Cardiac fibroblast (primary cell): ENCODE results near the gene SLC6A6.
A peak's percentile ranks its signal among the peaks of the same experiment; 100 is the strongest.

ENCODE experiments used
- DNase-seq, 2 donors: peaks; one replicate each; pipeline versions ENCODE4 v3.0.0 to v3.0.0-alpha.2; 2010; ENCODE audit warnings: low read depth in 2 of 2
- H3K4me3 ChIP-seq, 2 donors: replicated peaks in 1 of 2; 1 replicate in 1 of 2; 2 replicates in 1 of 2; pipeline ENCODE4 v1.5.1; 2011; ENCODE audit warnings: low read depth in 2 of 2, low read length in 2 of 2, mild to moderate bottlenecking in 2 of 2, moderate library complexity in 1 of 2
- TF ChIP-seq, protein P1 (sequence below): IDR thresholded peaks from one replicate; pipeline ENCODE4 v1.5.1; 2011; ENCODE audit warnings: low read depth, mild to moderate bottlenecking, low read length, inconsistent platforms

Gene SLC6A6

DNA sequence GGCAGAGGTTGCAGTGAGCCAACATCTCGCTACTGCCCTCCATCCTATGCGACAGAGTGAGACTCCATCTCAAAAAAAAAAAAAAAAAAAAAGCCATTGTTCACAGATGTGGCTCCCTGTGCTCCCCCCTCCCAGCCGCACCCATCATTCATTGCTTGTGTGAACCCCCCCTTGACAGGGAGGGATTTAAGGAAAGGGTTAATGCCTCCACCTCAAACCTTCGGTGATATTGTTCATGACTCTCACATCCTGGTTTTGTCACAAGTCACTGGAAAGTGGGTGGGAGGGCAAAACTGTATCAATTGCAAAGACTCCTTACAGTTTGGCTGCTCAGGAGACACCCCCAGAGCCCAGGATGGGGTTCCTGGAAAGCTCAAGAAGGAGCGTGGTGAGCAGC is 7.7 kb downstream of the SLC6A6 start:
- no peak overlapping the region for H3K4me3 ChIP-seq
- TF ChIP-seq, protein P1, sequence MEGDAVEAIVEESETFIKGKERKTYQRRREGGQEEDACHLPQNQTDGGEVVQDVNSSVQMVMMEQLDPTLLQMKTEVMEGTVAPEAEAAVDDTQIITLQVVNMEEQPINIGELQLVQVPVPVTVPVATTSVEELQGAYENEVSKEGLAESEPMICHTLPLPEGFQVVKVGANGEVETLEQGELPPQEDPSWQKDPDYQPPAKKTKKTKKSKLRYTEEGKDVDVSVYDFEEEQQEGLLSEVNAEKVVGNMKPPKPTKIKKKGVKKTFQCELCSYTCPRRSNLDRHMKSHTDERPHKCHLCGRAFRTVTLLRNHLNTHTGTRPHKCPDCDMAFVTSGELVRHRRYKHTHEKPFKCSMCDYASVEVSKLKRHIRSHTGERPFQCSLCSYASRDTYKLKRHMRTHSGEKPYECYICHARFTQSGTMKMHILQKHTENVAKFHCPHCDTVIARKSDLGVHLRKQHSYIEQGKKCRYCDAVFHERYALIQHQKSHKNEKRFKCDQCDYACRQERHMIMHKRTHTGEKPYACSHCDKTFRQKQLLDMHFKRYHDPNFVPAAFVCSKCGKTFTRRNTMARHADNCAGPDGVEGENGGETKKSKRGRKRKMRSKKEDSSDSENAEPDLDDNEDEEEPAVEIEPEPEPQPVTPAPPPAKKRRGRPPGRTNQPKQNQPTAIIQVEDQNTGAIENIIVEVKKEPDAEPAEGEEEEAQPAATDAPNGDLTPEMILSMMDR, result no peak
- DNase-seq, result no peak

DNA sequence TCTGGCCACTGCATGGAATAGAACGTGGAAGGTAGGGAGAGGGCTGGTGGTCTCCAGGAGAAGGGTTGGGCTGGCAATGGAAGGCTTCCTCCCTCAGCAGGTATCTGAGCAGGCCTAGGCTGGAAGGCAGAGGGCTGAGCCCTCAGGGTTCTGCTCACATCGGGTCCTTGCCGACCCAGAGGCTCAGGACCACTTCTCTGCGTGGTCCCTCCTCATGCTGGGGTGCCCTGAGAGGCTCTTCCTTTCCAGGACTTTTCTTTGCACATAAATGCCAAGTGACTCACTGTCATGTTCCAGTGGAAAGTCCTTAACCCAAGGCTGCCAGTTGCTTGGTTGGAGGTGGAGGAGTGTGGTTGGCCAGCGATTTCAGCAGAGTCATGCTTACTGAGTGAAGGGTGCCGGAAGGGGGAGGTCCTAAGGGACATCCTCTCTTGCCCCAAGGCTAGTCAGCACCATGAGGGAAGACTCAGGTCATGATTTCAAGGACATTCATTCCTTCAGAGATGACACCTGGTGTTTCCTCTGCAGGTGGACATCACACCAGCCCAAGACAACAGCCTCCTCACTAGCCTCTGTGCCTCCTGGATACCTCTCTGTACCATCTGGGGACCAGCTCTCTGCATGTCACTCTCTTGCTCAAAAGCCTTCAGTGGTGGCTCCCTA is 8.2 kb downstream of the SLC6A6 start:
- peak; percentile 85 to 92 for DNase-seq
- no peak overlapping the region for H3K4me3 ChIP-seq

DNA sequence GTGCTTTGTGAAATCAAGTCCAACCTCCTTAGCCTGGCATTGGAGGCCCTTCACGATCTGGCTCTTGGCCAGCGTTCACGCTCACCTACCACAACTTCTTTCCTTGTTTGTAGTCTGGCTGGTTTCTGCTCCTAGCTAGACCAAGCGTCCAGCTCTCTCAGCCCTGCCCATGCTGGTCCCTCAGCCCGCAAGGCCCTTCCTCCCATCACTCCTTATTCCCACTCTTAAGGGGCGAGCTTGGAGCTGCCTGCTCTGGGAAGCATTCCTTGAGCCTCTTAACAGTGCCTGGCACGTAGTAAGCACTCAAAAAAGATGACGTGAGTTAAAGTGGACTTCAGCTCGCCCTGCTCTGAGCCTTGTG is 8.7 kb downstream of the SLC6A6 start:
- TF ChIP-seq, protein P1, result no peak
- no peak overlapping the region for H3K4me3 ChIP-seq
- DNase-seq, result no peak

More for the DNA sequence above, 8.2 kb downstream of the SLC6A6 start:
- TF ChIP-seq, protein P1, result no peak

DNA sequence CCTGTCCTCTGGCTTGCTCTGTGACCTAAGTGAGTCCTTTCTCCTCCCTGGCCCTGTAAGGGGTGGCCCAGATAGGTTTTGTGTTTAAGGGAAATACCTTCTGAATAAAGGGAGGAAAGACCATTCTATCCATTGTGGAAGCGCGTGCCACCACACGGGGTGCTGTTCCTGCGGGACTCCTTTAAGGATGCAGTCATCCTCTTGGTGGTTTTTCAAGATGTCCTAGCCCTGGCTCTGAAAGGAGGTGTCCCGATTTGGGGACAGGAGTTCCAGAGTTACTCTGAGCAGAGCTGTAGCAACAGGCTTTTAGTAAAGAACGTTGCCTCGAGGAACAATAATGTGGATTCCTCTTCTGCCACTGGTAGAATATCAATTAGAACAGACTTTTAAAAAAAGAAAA is 9.6 kb downstream of the SLC6A6 start:
- no peak overlapping the region for H3K4me3 ChIP-seq
- TF ChIP-seq, protein P1, result peak; percentile 2
- DNase-seq, result no peak

DNA sequence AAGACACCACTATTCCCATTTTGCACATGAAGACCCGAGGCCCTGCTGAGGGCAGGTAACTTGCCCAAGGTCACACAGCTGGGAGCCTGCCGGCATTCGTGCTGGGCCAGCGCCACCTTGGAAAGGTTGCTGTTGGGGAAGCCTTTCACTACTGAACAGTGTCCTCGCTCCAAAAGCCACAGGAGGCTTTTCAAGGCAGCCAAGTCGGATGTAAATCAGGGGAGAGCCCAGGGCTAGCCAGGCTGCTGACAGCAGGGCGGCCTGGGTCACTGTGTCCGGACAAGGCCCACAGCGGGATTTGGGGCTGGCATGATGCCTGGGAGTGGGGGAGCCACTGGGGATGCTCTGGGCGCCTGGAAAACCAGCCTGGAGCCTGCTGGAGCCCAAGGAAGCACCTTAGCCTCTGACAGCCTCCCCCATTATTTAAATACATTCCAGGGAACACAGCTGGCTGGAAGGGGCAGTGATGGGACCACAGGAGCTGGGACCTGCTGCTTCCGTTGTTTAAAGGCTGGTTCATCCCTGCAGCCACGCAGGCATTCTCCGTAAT is 10.5 kb downstream of the SLC6A6 start:
- TF ChIP-seq, protein P1, result no peak
- DNase-seq, result peak in 1 of 2 donors; percentile 35
- H3K4me3 ChIP-seq, result no peak overlapping the region

DNA sequence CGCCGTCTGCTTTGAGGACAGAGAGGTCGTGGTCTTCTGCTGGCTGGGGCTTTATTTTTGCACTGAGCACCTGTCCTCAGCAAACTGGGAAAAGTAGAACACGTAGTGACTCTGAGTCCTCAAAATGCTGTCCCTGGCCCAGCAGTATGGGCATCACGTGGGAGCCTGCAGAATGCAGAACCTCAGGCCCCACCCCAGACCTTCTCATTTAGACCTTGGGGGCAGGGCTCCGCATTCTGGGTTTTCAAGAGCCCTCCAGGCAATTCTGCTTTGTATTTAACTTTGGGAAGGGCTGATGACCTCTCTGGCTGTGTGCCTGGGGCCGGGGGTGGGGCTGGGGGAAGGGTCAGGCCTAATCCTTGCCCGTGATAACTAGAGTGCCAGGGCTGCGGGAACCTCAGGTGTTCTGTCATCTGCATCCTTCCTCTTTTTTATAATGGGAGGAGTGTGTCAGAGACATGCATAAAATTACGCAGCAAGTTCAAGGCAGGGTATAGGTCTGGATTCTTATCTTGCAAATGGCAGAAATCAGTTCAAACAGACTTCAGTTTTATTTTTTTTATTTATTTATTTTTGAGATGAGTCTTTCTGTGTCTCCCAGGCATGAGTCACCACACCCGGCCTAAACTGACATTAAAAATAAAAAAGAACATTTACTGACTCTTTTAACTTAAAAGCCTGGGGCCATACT is 11.1 kb downstream of the SLC6A6 start:
- no peak overlapping the region for H3K4me3 ChIP-seq
- TF ChIP-seq, protein P1, result no peak
- peak in 1 of 2 donors; percentile 52 for DNase-seq
